ENCODE measurements around the gene TRIM66.
A peak's percentile ranks its signal among the peaks of the same experiment; 100 is the strongest.

TRIM66 gene, protein sequence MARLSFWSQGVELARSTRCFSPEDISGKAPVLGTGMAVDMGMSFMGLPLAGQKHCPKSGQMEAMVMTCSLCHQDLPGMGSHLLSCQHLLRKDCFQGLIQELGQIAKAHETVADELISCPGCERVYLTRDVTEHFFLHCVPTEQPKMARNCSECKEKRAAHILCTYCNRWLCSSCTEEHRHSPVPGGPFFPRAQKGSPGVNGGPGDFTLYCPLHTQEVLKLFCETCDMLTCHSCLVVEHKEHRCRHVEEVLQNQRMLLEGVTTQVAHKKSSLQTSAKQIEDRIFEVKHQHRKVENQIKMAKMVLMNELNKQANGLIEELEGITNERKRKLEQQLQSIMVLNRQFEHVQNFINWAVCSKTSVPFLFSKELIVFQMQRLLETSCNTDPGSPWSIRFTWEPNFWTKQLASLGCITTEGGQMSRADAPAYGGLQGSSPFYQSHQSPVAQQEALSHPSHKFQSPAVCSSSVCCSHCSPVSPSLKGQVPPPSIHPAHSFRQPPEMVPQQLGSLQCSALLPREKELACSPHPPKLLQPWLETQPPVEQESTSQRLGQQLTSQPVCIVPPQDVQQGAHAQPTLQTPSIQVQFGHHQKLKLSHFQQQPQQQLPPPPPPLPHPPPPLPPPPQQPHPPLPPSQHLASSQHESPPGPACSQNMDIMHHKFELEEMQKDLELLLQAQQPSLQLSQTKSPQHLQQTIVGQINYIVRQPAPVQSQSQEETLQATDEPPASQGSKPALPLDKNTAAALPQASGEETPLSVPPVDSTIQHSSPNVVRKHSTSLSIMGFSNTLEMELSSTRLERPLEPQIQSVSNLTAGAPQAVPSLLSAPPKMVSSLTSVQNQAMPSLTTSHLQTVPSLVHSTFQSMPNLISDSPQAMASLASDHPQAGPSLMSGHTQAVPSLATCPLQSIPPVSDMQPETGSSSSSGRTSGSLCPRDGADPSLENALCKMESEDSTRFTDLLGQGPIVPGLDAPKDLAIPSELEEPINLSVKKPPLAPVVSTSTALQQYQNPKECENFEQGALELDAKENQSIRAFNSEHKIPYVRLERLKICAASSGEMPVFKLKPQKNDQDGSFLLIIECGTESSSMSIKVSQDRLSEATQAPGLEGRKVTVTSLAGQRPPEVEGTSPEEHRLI (N-terminal part only)

GRCh38 chr11:8682303-8683114, at the start of gene TRIM66, which contains the start of gene RPL27A:
TRIM66 (minus strand) TSS chr11:8682665; CDS start chr11:8672274, 10,391 bp downstream.
RPL27A (plus strand) TSS chr11:8682792; CDS start chr11:8682814, 22 bp downstream.
- no peak for TF ChIP-seq JUND (IDR thresholded peaks at IDR 0.05; ENCODE audit: low read depth)
- peak; percentile 32 to 95 for DNase-seq (ENCODE audit: low read depth in 1 of 2, low spot score in 1 of 2)
- in situ Hi-C loops (cut with HindIII; ENCODE audit: low pct_unique_long_range_greater_than_20kb, low sequenced_read_pairs), result no loop called here

DNA sequence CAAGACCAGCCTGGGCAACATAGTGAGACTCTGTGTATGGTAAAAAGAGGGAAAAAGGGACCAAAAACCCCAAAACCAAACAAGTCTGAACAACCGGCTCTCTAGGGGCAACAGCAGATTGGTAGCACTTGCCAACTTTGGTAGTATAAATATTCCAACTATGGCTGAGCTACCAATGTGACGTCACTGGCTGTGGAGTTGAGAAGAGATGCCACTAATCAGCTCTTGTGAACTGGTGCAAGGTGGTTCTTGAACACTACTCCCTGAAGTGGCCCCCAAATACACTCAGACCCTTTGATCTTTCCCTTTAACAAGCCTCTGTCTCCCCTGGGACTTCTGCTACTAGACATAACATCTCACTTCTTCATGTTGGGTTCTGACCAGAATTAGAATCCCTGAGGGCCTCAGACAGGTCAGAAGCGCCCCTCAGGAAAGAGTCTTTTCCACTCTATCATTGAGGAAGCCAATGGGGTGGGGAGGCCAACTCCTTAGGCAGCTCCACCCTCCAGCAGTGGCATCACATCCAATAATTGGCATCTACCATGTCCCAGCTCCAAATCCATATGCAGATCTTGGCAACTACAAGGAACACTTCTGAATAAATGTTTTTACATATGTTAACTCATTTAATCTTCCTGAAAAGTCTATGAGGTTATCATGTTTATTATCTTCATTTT, 49.3 kb upstream of the TRIM66 start:
- DNase-seq (ENCODE audit: low read depth in 1 of 2, low spot score in 1 of 2), result no peak
- TF ChIP-seq JUND (IDR thresholded peaks at IDR 0.05; ENCODE audit: low read depth), result no peak
- in situ Hi-C loops (cut with HindIII; ENCODE audit: low pct_unique_long_range_greater_than_20kb, low sequenced_read_pairs), result no loop called here

DNA sequence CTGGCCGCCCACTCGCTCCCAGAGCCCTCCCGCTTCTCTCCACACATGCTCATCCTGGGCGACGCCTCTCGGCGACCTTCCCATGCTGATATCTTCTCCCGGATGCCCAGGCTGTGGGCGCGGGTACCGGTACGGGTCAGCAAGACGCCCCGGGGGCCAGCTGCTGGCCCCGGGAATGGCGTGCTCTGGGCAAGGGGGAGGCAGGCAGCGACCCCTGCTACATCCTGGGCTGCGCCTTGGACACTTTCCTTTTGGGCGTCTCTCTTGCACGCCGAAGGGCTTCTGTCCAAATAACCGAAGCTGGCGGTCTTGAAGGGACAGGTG, 48.2 kb upstream of the TRIM66 start:
- in situ Hi-C loops (cut with HindIII; ENCODE audit: low pct_unique_long_range_greater_than_20kb, low sequenced_read_pairs), result no loop called here
- no peak for TF ChIP-seq JUND (IDR thresholded peaks at IDR 0.05; ENCODE audit: low read depth)
- DNase-seq (ENCODE audit: low read depth in 1 of 2, low spot score in 1 of 2), result no peak

DNA sequence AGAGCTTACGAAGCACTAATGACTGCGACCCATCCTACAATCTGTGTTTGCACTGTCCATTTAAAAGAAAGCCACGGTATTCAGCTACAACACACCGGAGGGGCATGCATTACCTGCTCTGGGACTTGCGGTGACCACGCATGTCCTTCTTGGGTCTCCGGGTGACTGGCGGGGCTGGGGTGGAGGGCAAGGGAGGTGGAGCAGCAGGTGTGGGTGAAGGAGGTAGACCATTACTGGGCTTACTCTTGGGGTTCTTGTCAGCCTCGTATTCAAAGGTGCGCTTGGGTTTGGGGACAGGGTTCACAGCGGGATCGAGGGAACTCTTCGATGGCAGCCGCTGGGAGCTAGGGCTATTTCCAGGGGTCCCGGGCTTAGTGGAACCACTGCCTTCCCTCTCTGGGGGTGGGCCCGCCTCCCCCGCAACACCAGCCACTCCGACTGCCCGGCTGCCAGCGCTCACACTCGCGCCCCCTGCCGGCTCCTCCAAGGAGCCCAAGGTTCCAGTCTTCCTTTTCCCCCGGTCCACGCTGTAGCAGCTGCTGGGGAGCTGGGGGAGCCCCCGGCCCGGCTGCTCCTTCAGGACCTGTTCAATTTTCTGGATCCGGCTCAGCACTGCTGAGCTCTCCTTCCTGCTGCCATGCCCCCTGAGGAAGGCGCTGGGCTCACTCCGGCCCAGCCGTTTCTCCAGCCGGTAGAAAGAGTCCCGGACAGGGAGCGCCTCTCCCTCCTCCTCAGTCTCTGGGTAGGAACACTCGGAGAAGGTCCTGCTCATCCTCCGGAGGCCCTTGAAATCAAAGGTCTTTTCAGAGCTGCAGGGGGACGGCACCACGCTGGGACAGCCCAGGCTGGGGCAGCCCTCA, 47.6 kb upstream of the TRIM66 start:
- in situ Hi-C loops (cut with HindIII; ENCODE audit: low pct_unique_long_range_greater_than_20kb, low sequenced_read_pairs), result no loop called here
- DNase-seq (ENCODE audit: low read depth in 1 of 2, low spot score in 1 of 2), result no peak
- TF ChIP-seq JUND (IDR thresholded peaks at IDR 0.05; ENCODE audit: low read depth), result no peak

GRCh38 chr11:8729067-8729466, 46.6 kb upstream of the TRIM66 start:
- in situ Hi-C loops (cut with HindIII; ENCODE audit: low pct_unique_long_range_greater_than_20kb, low sequenced_read_pairs), result no loop called here
- no peak for TF ChIP-seq JUND (IDR thresholded peaks at IDR 0.05; ENCODE audit: low read depth)
- DNase-seq (ENCODE audit: low read depth in 1 of 2, low spot score in 1 of 2), result no peak

DNA sequence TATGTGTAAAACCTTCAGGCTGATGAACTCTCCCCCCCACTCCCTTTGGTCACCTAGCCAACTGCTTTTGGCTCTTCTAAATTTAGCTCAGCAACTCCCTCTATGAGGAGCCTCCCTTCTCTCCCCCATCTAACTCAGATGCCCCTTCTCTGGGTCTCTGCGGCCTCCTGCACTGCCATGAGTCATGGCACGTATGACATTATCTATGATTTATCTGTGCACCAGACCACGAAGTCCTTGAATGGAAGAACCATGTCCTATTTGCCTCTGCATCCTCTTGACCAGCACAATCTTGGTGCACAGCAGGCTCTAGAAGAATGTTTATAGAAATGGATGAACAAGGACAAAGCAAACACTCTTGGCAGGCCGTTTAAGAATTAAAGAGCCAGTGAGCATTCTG, 46.1 kb upstream of the TRIM66 start:
- in situ Hi-C loops (cut with HindIII; ENCODE audit: low pct_unique_long_range_greater_than_20kb, low sequenced_read_pairs), result no loop called here
- no peak for DNase-seq (ENCODE audit: low read depth in 1 of 2, low spot score in 1 of 2)
- TF ChIP-seq JUND (IDR thresholded peaks at IDR 0.05; ENCODE audit: low read depth), result no peak

GRCh38 chr11:8726395-8726794, 43.9 kb upstream of the TRIM66 start:
- no peak for TF ChIP-seq JUND (IDR thresholded peaks at IDR 0.05; ENCODE audit: low read depth)
- DNase-seq (ENCODE audit: low read depth in 1 of 2, low spot score in 1 of 2), result no peak
- in situ Hi-C loops (cut with HindIII; ENCODE audit: low pct_unique_long_range_greater_than_20kb, low sequenced_read_pairs), result no loop called here

GRCh38 chr11:8724682-8725081, 42.2 kb upstream of the TRIM66 start:
- no peak for TF ChIP-seq JUND (IDR thresholded peaks at IDR 0.05; ENCODE audit: low read depth)
- no peak for DNase-seq (ENCODE audit: low read depth in 1 of 2, low spot score in 1 of 2)
- in situ Hi-C loops (cut with HindIII; ENCODE audit: low pct_unique_long_range_greater_than_20kb, low sequenced_read_pairs), result no loop called here

DNA sequence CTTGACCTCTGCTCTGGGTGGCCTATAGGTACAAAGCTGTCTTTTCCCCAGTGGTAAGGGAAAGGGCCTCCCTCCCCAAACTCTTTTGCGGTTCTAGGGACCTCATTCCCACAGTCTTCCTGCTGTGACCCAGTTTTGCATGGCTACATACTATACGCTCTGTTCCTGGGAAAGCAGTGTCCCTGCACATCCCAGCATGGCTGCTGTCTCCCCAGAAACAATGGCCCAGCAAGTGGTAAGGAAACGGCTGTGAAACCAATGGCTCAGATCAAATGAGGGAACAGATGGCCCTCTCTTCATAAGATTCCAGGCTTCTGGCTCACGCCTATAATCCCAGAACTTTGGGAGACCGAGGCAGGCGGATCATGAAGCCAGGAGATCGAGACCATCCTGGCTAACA, 41.2 kb upstream of the TRIM66 start:
- no peak for TF ChIP-seq JUND (IDR thresholded peaks at IDR 0.05; ENCODE audit: low read depth)
- in situ Hi-C loops (cut with HindIII; ENCODE audit: low pct_unique_long_range_greater_than_20kb, low sequenced_read_pairs), result no loop called here
- no peak for DNase-seq (ENCODE audit: low read depth in 1 of 2, low spot score in 1 of 2)

DNA sequence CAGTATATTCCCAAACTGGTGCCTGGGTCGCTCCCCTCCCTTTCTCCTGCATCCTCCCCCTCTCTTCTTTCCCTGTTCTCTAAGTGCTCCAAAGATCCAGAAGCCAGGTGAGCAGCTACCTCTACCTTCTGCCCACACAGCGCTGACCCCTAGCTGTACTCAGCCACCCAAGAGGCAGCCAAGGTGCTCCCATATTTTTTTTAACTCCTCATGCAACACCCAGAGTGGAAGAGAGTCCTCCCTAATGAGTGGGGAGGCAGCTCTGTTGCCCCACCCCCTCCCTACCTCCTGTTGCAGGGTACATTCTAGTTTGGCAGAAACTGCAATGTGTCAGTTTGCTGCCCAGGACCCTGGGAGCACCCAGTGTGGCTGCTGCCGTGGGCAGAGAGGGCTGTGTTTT, 40.3 kb upstream of the TRIM66 start:
- in situ Hi-C loops (cut with HindIII; ENCODE audit: low pct_unique_long_range_greater_than_20kb, low sequenced_read_pairs), result no loop called here
- no peak for DNase-seq (ENCODE audit: low read depth in 1 of 2, low spot score in 1 of 2)
- no peak for TF ChIP-seq JUND (IDR thresholded peaks at IDR 0.05; ENCODE audit: low read depth)
